GM12878 (cell line): Measurements from ENCODE around the gene CPNE5. TPM values are rescaled to one million over a fixed set of nuclear protein-coding genes. Genes with fewer than 3 reads are reported as not detected.

Experiments
- ATAC-seq: fragments of 200-7000 bp; cut with Tn5 transposase; 3 replicates; pipeline ENCODE4 v1.9.1; 2020; ENCODE audit warnings: mild to moderate bottlenecking, moderate library complexity
- BruUV-seq: library from RNA; stranded (reverse); fragments of 400-500 nt; replicated peaks from 2 replicates; lab custom pipeline; 2021; lab: Mats Ljungman, UMichigan
- CTCF ChIA-PET: fragments of 300-600 bp; sonication (Branson Sonifier 250); formaldehyde crosslinking; extraction: SDS; loops from one replicate; lab custom pipeline; 2021; ENCODE audit warnings: inconsistent platforms; lab: Yijun Ruan, JAX
- POLR2A ChIA-PET: fragments of 350-600 bp; formaldehyde crosslinking; extraction: SDS; loops from one replicate; lab custom pipeline; 2021; ENCODE audit warnings: inconsistent platforms; lab: Charles Lee
- RAD21 ChIA-PET: fragments of 300-600 bp; sonication (Branson Sonifier 250); formaldehyde crosslinking; loops from one replicate; lab custom pipeline; 2023; ENCODE audit warnings: antibody characterized with exemption; ENCODE audit not compliant: unreplicated experiment; lab: Charles Lee
- SMC1A ChIA-PET: fragments of 300-600 bp; sonication (Branson Sonifier 250); formaldehyde crosslinking; loops from one replicate; lab custom pipeline; 2023; ENCODE audit not compliant: unreplicated experiment, uncharacterized antibody; lab: Charles Lee
- DNase-seq: peaks from one replicate; pipeline ENCODE4 v3.0.0-alpha.2; 2011; ENCODE audit warnings: low read depth, low spot score
- FAIRE-seq: peaks from 3 replicates; lab custom pipeline; 2011; peaks lifted over from hg19 to GRCh38; lab: Jason Lieb, UNC
- H2AFZ ChIP-seq: 2 replicates; pipeline ENCODE4 v1.6.0; 2011; ENCODE audit warnings: low read depth, low read length, control low read depth; ENCODE audit not compliant: control insufficient read depth
- H3K27ac ChIP-seq: 2 replicates; pipeline ENCODE4 v1.5.1; 2011; ENCODE audit warnings: control low read depth; ENCODE audit not compliant: control insufficient read depth, insufficient read depth
- H3K27me3 ChIP-seq, 2 experiments: replicated peaks in 1 of 2; 2 replicates each; pipeline versions ENCODE4 v1.6.0 to v1.6.1; 2011; ENCODE audit warnings: low read length in 1 of 2; ENCODE audit not compliant: control insufficient read depth in 2 of 2, insufficient read depth in 2 of 2
- H3K36me3 ChIP-seq, 2 experiments: 2 replicates each; pipeline ENCODE4 v1.5.1; 2011; ENCODE audit warnings: low read length in 1 of 2; ENCODE audit not compliant: control insufficient read depth in 2 of 2, insufficient read depth in 2 of 2
- H3K4me1 ChIP-seq: 2 replicates; pipeline ENCODE4 v1.6.1; 2011; ENCODE audit warnings: mild to moderate bottlenecking, low read length, moderate library complexity, mixed read lengths; ENCODE audit not compliant: control insufficient read depth, insufficient read depth
- H3K4me2 ChIP-seq: 2 replicates; pipeline ENCODE4 v1.6.0; 2011; ENCODE audit warnings: control low read depth; ENCODE audit not compliant: control insufficient read depth, insufficient read depth
- H3K4me3 ChIP-seq: fragments of 200-600 bp; sonication (generic); 2 replicates; pipeline ENCODE4 v1.5.1; 2016
- H3K79me2 ChIP-seq: 2 replicates; pipeline ENCODE4 v1.6.0; 2011; ENCODE audit warnings: low read length; ENCODE audit not compliant: control insufficient read depth, insufficient read depth
- H3K9ac ChIP-seq: 2 replicates; pipeline ENCODE4 v1.8.0; 2011; ENCODE audit warnings: low read length, control low read depth, mixed read lengths; ENCODE audit not compliant: control insufficient read depth, insufficient read depth
- H3K9me3 ChIP-seq: replicated peaks from 3 replicates; pipeline ENCODE4 v1.5.1; 2011; ENCODE audit warnings: mild to moderate bottlenecking, low read length; ENCODE audit not compliant: control insufficient read depth, insufficient read depth
- H4K20me1 ChIP-seq: 2 replicates; pipeline ENCODE4 v1.6.0; 2011; ENCODE audit not compliant: control insufficient read depth, insufficient read depth
- BHLHE40 ChIP-seq, 2 experiments: fragments of 450-650 bp in 1 of 2; IDR thresholded peaks; 2 replicates each; pipeline ENCODE4 v1.6.1; 2011 to 2017; ENCODE audit warnings: low read depth in 2 of 2, borderline replicate concordance in 1 of 2, improper control_type of control experiment in 1 of 2, low read length in 1 of 2, mild to moderate bottlenecking in 1 of 2
- CEBPZ ChIP-seq: fragments of 150-350 bp; IDR thresholded peaks from 2 replicates; pipeline ENCODE4 v1.6.1; 2016; ENCODE audit warnings: low read depth, low read length
- CHD2 ChIP-seq: IDR thresholded peaks from 2 replicates; pipeline ENCODE4 v1.6.1; 2011; ENCODE audit warnings: low read depth, low read length, improper control_type of control experiment, borderline replicate concordance
- EED ChIP-seq: sonication (generic); IDR thresholded peaks from 2 replicates; pipeline ENCODE4 v1.6.1; 2016; ENCODE audit warnings: antibody characterized with exemption, low read depth
- GATAD2B ChIP-seq: fragments of 450-650 bp; conservative IDR thresholded peaks from 2 replicates; pipeline ENCODE4 v1.6.1; 2017; ENCODE audit warnings: low read depth, mild to moderate bottlenecking, moderate library complexity
- IKZF2 ChIP-seq, 2 experiments: fragments of 450-650 bp; IDR thresholded peaks; 2 replicates each; pipeline ENCODE4 v1.6.1; 2017; ENCODE audit warnings: mild to moderate bottlenecking in 2 of 2, moderate library complexity in 2 of 2
- JUNB ChIP-seq: IDR thresholded peaks from 2 replicates; pipeline ENCODE4 v1.6.1; 2016; ENCODE audit warnings: antibody characterized with exemption, mild to moderate bottlenecking
- KDM1A ChIP-seq: fragments of 200-600 bp; sonication (generic); IDR thresholded peaks from 2 replicates; pipeline ENCODE4 v1.6.1; 2016; ENCODE audit warnings: borderline replicate concordance
- KLF5 ChIP-seq: fragments of 450-650 bp; IDR thresholded peaks from 2 replicates; pipeline ENCODE4 v1.6.1; 2014; ENCODE audit warnings: mild to moderate bottlenecking; ENCODE audit not compliant: partially characterized antibody
- MXI1 ChIP-seq: fragments of 150-350 bp; IDR thresholded peaks from 2 replicates; pipeline ENCODE4 v1.6.1; 2011; ENCODE audit warnings: low read depth, mild to moderate bottlenecking, inconsistent platforms, low read length, improper control_type of control experiment
- NR2C1 ChIP-seq: fragments of 450-650 bp; IDR thresholded peaks from 2 replicates; pipeline ENCODE4 v1.6.1; 2017; ENCODE audit warnings: antibody characterized with exemption, mild to moderate bottlenecking, moderate library complexity
- PML ChIP-seq: IDR thresholded peaks from 2 replicates; pipeline ENCODE4 v1.6.1; 2012; ENCODE audit warnings: low read length, inconsistent platforms
- PRDM15 ChIP-seq: fragments of 450-650 bp; formaldehyde crosslinking; IDR thresholded peaks from 2 replicates; pipeline ENCODE4 v1.4.0; 2020; ENCODE audit warnings: mild to moderate bottlenecking, moderate library complexity
- TAF1 ChIP-seq: IDR thresholded peaks from 2 replicates; pipeline ENCODE4 v1.6.1; 2011; ENCODE audit warnings: mild to moderate bottlenecking, low read depth, low read length, borderline replicate concordance
- ZBED1 ChIP-seq: IDR thresholded peaks from 2 replicates; pipeline ENCODE4 v1.6.1; 2016; ENCODE audit warnings: borderline replicate concordance
- ZNF384 ChIP-seq: IDR thresholded peaks from 2 replicates; pipeline ENCODE4 v1.6.1; 2012; ENCODE audit warnings: low read depth, mild to moderate bottlenecking, low read length, improper control_type of control experiment, borderline replicate concordance
- WGBS: methylation state at CpG from one replicate; pipeline ENCODE4 v1.1.6; 2016; ENCODE audit warnings: low lambda C conversion rate; ENCODE audit not compliant: insufficient replicate concordance, insufficient coverage; ENCODE audit errors: missing lambda C conversion rate; 5-methylcytosine and 5-hydroxymethylcytosine counted together
- in situ Hi-C: fragments of 300-500 bp; cut with MboI; formaldehyde crosslinking; loops from 9 replicates; pipeline ENCODE4 v1.14.3; 2018; ENCODE audit warnings: mixed read lengths
- intact Hi-C: fragments of 100-400 bp; cut with micrococcal nuclease; formaldehyde crosslinking; loops from one replicate; pipeline ENCODE4 v1.14.2; 2022; ENCODE audit not compliant: unreplicated experiment
- polyA plus RNA-seq, 11 experiments: library from polyadenylated mRNA; depleted of rRNA in 4 of 11; unstranded in 6 of 11; stranded (reverse) in 5 of 11; fragments of >200 nt; fragmentation: Nextera tagmentation in 4 of 11; fragmentation: Illumina TruSeq in 1 of 11; extraction: Ambion mirVana in 4 of 11; extraction: Trizol in 1 of 11; gene quantifications; 1 replicate in 1 of 11; 2 replicates in 10 of 11; pipeline versions ENCODE4 v1.2.1 to v1.2.3, GENCODE V29; 2011 to 2016; ENCODE audit warnings: inconsistent platforms in 2 of 11, missing spikeins in 2 of 11, low read depth in 1 of 11
- total RNA-seq, 4 experiments: library from RNA; depleted of rRNA in 3 of 4; stranded (reverse); fragments of >200 nt in 3 of 4; fragmentation: Illumina TruSeq in 1 of 4; extraction: Trizol in 1 of 4; gene quantifications; 2 replicates each; pipeline versions ENCODE4 v1.2.1 to v1.2.3, GENCODE V29; 2013 to 2021

The CPNE5 gene
- total and polyA plus RNA-seq, 10 of the 15 experiments (the other 5 are each of a cell fraction or from before 2014, with no cell fraction given): 2.4 to 39.1 (median 18.2) TPM

GRCh38 chr6:36862848-36863382 is 23.7 kb upstream of the CPNE5 start (continued):
- no peak for TF ChIP-seq BHLHE40 (IDR thresholded peaks at IDR 0.05; ENCODE audit: borderline replicate concordance in 1 of 2, low read depth in 2 of 2, low read length in 1 of 2)
- TF ChIP-seq TAF1: no peak
- TF ChIP-seq NR2C1: no peak
- TF ChIP-seq GATAD2B: no peak
- TF ChIP-seq, all 136 proteins: peak for 0

GRCh38 chr6:36862164-36862847 is 23.1 kb upstream of the CPNE5 start:
- ChIA-PET POLR2A (no interaction called here), CTCF (interaction anchor here (0.9 to 2.1 kb wide), 2 partner anchors 10 to 11 kb away, joined by 3 to 9 read pairs; no protein-coding TSS in a partner anchor), SMC1A (no interaction called here), RAD21 (no interaction called here)
- Histone ChIP-seq H3K36me3 (peaks cover 7 to 8% of the 10 kb centered on the region in 2 experiments; a peak in 3 of 4 replicates), H3K27ac (no peak overlapping the region), H3K27me3 (no peaks in the 10 kb centered on the region), H4K20me1 (no peaks in the 10 kb centered on the region), H3K4me1 (no peaks in the 10 kb centered on the region), H3K4me2 (no peak overlapping the region), H3K79me2 (peaks cover 4% of the 10 kb centered on the region), H2AFZ (no peak overlapping the region), H3K4me3 (no peak overlapping the region), H3K9me3 (no peaks in the 10 kb centered on the region), H3K9ac (no peak overlapping the region)
- BruUV-seq: no TSS peak
- DNase-seq (no peak), FAIRE-seq (no peak), ATAC-seq (no peak)
- intact Hi-C loops (no loop called here), in situ Hi-C loops (no loop called here)
- WGBS: 92% methylated on average over 8 of the region's 8 CpGs
- TF ChIP-seq PML: no peak
- no peak for TF ChIP-seq KLF5
- no peak for TF ChIP-seq ZBED1
- no peak for TF ChIP-seq ZNF384
- no peak for TF ChIP-seq IKZF2 (IDR thresholded peaks at IDR 0.05)
- no peak for TF ChIP-seq EED
- TF ChIP-seq PRDM15 (CRISPR knock-in tag): no peak
- no peak for TF ChIP-seq JUNB
- no peak for TF ChIP-seq KDM1A
- TF ChIP-seq MXI1: no peak
- no peak for TF ChIP-seq CHD2
- TF ChIP-seq CEBPZ: no peak
